CD4-positive, alpha-beta T cell (primary cell): ENCODE measurements around the gene ASCC3. TPM values are rescaled to one million over a fixed set of nuclear protein-coding genes. Genes with fewer than 3 reads are reported as not detected.

Experiments
- ATAC-seq: fragments of 200-7000 bp; cut with Tn5 transposase; one replicate; pipeline ENCODE4 v1.10.0; 2022; ENCODE audit warnings: mild to moderate bottlenecking; ENCODE audit not compliant: poor library complexity
- CTCF ChIA-PET: fragments of 350-600 bp; sonication (Branson Sonifier 250); formaldehyde crosslinking; loops from one replicate; lab custom pipeline; 2021; ENCODE audit warnings: antibody characterized with exemption, inconsistent platforms; lab: Charles Lee
- POLR2A ChIA-PET: fragments of 350-600 bp; sonication (Branson Sonifier 250); formaldehyde crosslinking; loops from one replicate; lab custom pipeline; 2021; ENCODE audit warnings: antibody characterized with exemption, inconsistent platforms; lab: Charles Lee
- DNase-seq, 14 experiments: peaks; one replicate each; pipeline ENCODE4 v3.0.0-alpha.2; 2013 to 2020; ENCODE audit warnings: mixed read lengths in 2 of 14
- H3K27ac ChIP-seq, 2 donors: one replicate each; pipeline versions ENCODE4 v1.5.1 to v1.7.0; 2013; ENCODE audit warnings: low read length in 2 of 2, low read depth in 1 of 2, mild to moderate bottlenecking in 1 of 2
- H3K27me3 ChIP-seq, 2 experiments: 1 replicate in 1 of 2; 2 replicates in 1 of 2; pipeline versions ENCODE4 v1.6.1 to v1.7.0; 2013; ENCODE audit warnings: low read length in 2 of 2, control low read depth in 1 of 2, mild to moderate bottlenecking in 1 of 2, moderate library complexity in 1 of 2; ENCODE audit not compliant: insufficient read depth in 2 of 2, control insufficient read depth in 1 of 2
- H3K36me3 ChIP-seq: one replicate; pipeline ENCODE4 v1.6.1; 2013; ENCODE audit warnings: low read length, control low read depth; ENCODE audit not compliant: insufficient read depth
- H3K4me1 ChIP-seq: one replicate; pipeline ENCODE4 v1.6.1; 2013; ENCODE audit warnings: low read length, control low read depth; ENCODE audit not compliant: insufficient read depth
- H3K4me3 ChIP-seq: one replicate; pipeline ENCODE4 v1.5.1; 2013; ENCODE audit warnings: mild to moderate bottlenecking, low read length, moderate library complexity
- H3K9me3 ChIP-seq, 2 experiments: 1 replicate in 1 of 2; 2 replicates in 1 of 2; pipeline versions ENCODE4 v1.6.1 to v1.7.0; 2013; ENCODE audit warnings: low read length in 2 of 2, mild to moderate bottlenecking in 2 of 2, control low read depth in 1 of 2, moderate library complexity in 1 of 2; ENCODE audit not compliant: control insufficient read depth in 1 of 2, insufficient read depth in 1 of 2
- H3K27ac Mint-ChIP-seq: one replicate; pipeline ENCODE4 v1.8.0; 2020; ENCODE audit warnings: mixed read lengths
- H3K27me3 Mint-ChIP-seq: one replicate; pipeline ENCODE4 v1.8.0; 2021; ENCODE audit warnings: mixed read lengths
- H3K36me3 Mint-ChIP-seq: one replicate; pipeline ENCODE4 v1.8.0; 2021; ENCODE audit warnings: low read depth, mixed read lengths
- H3K4me1 Mint-ChIP-seq: one replicate; pipeline ENCODE4 v1.8.0; 2021; ENCODE audit warnings: low read depth, mixed read lengths
- H3K4me3 Mint-ChIP-seq: one replicate; pipeline ENCODE4 v1.8.0; 2020; ENCODE audit warnings: mild to moderate bottlenecking, mixed read lengths
- H3K9me3 Mint-ChIP-seq: one replicate; pipeline ENCODE4 v1.8.0; 2020; ENCODE audit warnings: mixed read lengths
- CTCF ChIP-seq: fragments of 200-600 bp; IDR thresholded peaks from one replicate; pipeline ENCODE4 v1.8.0; 2022; ENCODE audit warnings: antibody characterized with exemption, mild to moderate bottlenecking
- intact Hi-C, 2 experiments: fragments of 100-400 bp; cut with DNase I in 1 of 2; cut with micrococcal nuclease in 1 of 2; formaldehyde crosslinking; loops; one replicate each; pipeline versions ENCODE4 v1.15.1 to v1.9.0; 2023 to 2025; cut with DNase I, micrococcal nuclease
- total RNA-seq, 174 experiments: library from RNA in 2 of 174; stranded (reverse) in 2 of 174; gene quantifications; one replicate each; pipeline ENCODE4 v1.2.3 and lab custom pipeline; 2021 to 2026

The ASCC3 gene
- total RNA-seq, 2 experiments from 2014 or later, result 28.9 to 30.4 TPM

GRCh38 chr6:100893743-100894142 is 12.6 kb upstream of the ASCC3 start:
- TF ChIP-seq CTCF, result no peak
- Mint-ChIP-seq H3K27ac (no peak overlapping the region), H3K4me3 (no peak overlapping the region), H3K9me3 (no peaks in the 10 kb centered on the region), H3K27me3 (no peaks in the 10 kb centered on the region), H3K36me3 (no peaks in the 10 kb centered on the region), H3K4me1 (no peaks in the 10 kb centered on the region)
- intact Hi-C loops, result no loop called here
- no peak for DNase-seq
- H3K27ac ChIP-seq, result no peak overlapping the region
- H3K27me3 ChIP-seq, result no peaks in the 10 kb centered on the region
- CTCF ChIA-PET, result interaction anchor here (0.7 kb wide), 1 partner anchor 665 kb away, joined by 3 read pairs; no protein-coding TSS in a partner anchor
- H3K4me1 ChIP-seq, result no peaks in the 10 kb centered on the region
- peaks cover 0 to 4% of the 10 kb centered on the region in 2 experiments for H3K9me3 ChIP-seq
- no peak for ATAC-seq
- no peaks in the 10 kb centered on the region for H3K36me3 ChIP-seq
- POLR2A ChIA-PET, result interaction anchor here (0.7 kb wide), 1 partner anchor 107 kb away, joined by 3 read pairs; no protein-coding TSS in a partner anchor
- no peak overlapping the region for H3K4me3 ChIP-seq

GRCh38 chr6:100892693-100893092 is 11.6 kb upstream of the ASCC3 start:
- CTCF ChIA-PET, result no interaction called here
- H3K4me1 ChIP-seq, result no peaks in the 10 kb centered on the region
- Mint-ChIP-seq H3K4me3 (no peak overlapping the region), H3K27ac (no peak overlapping the region), H3K4me1 (no peaks in the 10 kb centered on the region), H3K27me3 (no peaks in the 10 kb centered on the region), H3K36me3 (no peaks in the 10 kb centered on the region), H3K9me3 (no peaks in the 10 kb centered on the region)
- no peaks in the 10 kb centered on the region for H3K27me3 ChIP-seq
- intact Hi-C loops, result no loop called here
- DNase-seq (no peak), ATAC-seq (no peak)
- no peak overlapping the region for H3K27ac ChIP-seq
- POLR2A ChIA-PET, result no interaction called here
- H3K4me3 ChIP-seq, result no peak overlapping the region
- no peaks in the 10 kb centered on the region for H3K36me3 ChIP-seq
- H3K9me3 ChIP-seq, result no peaks in the 10 kb centered on the region
- no peak for TF ChIP-seq CTCF

GRCh38 chr6:100892116-100892515 is 11.0 kb upstream of the ASCC3 start:
- H3K4me1 ChIP-seq, result no peaks in the 10 kb centered on the region
- H3K4me3 Mint-ChIP-seq, result no peak overlapping the region
- intact Hi-C loops, result no loop called here
- DNase-seq (no peak), ATAC-seq (no peak)
- TF ChIP-seq CTCF, result no peak
- no peaks in the 10 kb centered on the region for H3K36me3 Mint-ChIP-seq
- ChIA-PET POLR2A (no interaction called here), CTCF (no interaction called here)
- no peaks in the 10 kb centered on the region for H3K9me3 ChIP-seq
- no peak overlapping the region for H3K27ac Mint-ChIP-seq
- H3K27me3 Mint-ChIP-seq, result no peaks in the 10 kb centered on the region
- H3K4me3 ChIP-seq, result no peak overlapping the region
- no peak overlapping the region for H3K27ac ChIP-seq
- H3K27me3 ChIP-seq, result no peaks in the 10 kb centered on the region
- H3K4me1 Mint-ChIP-seq, result no peaks in the 10 kb centered on the region
- H3K9me3 Mint-ChIP-seq, result no peaks in the 10 kb centered on the region
- H3K36me3 ChIP-seq, result no peaks in the 10 kb centered on the region
